Measurements from ENCODE around the gene ATF4. TPM values are rescaled to one million over a fixed set of nuclear protein-coding genes. Genes with fewer than 3 reads are reported as not detected.
A peak's percentile ranks its signal among the peaks of the same experiment; 100 is the strongest.

ATF4 gene
- total RNA-seq, 1 experiment from 2014 or later = 177 TPM

DNA sequence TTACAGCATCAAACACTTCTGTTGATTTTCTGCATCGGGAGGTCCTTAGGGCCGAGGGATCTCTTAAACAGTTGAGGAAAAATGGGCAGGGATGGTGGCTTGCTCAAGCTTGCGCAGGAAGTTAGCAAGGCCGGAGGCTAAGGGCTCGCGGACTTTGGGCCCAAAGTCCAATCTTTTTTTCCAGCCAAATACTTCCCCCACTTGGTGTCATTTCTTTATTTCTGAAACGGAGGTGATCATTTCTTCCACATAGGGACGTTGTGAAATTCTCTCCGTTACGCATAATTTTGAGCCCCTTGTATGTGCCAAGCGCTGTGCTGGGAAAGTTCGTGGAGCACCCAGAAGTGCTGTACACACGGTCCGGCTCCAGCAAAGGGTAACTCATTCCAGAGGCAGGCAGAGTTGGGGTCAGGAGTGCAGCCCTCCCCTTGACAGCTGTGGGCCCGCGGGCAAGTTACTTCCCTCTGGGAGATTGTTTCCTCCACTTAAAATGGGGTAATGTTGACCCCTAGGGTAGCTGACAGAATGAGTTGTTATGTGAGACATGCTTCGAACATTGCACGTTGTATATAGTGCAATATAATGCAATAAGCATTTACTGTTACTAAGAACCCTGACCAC, 17.5 kb upstream of the ATF4 start:
- Histone ChIP-seq H3K9me3 (ENCODE audit: control insufficient read depth, insufficient read depth, low read depth, low read length) (no peaks in the 10 kb centered on the region), H3K4me1 (ENCODE audit: control insufficient read depth, insufficient read depth, low read length) (peaks cover 16% of the 10 kb centered on the region), H3K27me3 (ENCODE audit: control insufficient read depth, insufficient read depth, low read length) (no peaks in the 10 kb centered on the region), H3K27ac (ENCODE audit: low read length) (peak overlapping the region; percentile 92), H3K4me3 (ENCODE audit: low read depth in 2 of 2, low read length in 2 of 2) (peak overlapping the region; percentile 82 to 93), H3K36me3 (ENCODE audit: control insufficient read depth, insufficient read depth, low read length) (peaks cover 10% of the 10 kb centered on the region)
- POLR2A ChIA-PET = interaction anchor here (1.2 kb wide), 1 partner anchor 17 kb away, joined by 4 read pairs; the partner anchor contains the start of gene ATF4
- in situ Hi-C loops (cut with HindIII; ENCODE audit: low pct_unique_long_range_greater_than_20kb, low sequenced_read_pairs) = no loop called here
- TF ChIP-seq TCF7L2 (IDR thresholded peaks at IDR 0.05; ENCODE audit: low read depth, low read length) = no peak
- TF ChIP-seq, protein P1, sequence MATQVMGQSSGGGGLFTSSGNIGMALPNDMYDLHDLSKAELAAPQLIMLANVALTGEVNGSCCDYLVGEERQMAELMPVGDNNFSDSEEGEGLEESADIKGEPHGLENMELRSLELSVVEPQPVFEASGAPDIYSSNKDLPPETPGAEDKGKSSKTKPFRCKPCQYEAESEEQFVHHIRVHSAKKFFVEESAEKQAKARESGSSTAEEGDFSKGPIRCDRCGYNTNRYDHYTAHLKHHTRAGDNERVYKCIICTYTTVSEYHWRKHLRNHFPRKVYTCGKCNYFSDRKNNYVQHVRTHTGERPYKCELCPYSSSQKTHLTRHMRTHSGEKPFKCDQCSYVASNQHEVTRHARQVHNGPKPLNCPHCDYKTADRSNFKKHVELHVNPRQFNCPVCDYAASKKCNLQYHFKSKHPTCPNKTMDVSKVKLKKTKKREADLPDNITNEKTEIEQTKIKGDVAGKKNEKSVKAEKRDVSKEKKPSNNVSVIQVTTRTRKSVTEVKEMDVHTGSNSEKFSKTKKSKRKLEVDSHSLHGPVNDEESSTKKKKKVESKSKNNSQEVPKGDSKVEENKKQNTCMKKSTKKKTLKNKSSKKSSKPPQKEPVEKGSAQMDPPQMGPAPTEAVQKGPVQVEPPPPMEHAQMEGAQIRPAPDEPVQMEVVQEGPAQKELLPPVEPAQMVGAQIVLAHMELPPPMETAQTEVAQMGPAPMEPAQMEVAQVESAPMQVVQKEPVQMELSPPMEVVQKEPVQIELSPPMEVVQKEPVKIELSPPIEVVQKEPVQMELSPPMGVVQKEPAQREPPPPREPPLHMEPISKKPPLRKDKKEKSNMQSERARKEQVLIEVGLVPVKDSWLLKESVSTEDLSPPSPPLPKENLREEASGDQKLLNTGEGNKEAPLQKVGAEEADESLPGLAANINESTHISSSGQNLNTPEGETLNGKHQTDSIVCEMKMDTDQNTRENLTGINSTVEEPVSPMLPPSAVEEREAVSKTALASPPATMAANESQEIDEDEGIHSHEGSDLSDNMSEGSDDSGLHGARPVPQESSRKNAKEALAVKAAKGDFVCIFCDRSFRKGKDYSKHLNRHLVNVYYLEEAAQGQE (IDR thresholded peaks at IDR 0.05; ENCODE audit: insufficient read depth in 1 of 2, low read depth in 2 of 2, low read length in 1 of 2) = no peak
- TF ChIP-seq SIN3A (IDR thresholded peaks at IDR 0.05; ENCODE audit: borderline replicate concordance, insufficient read depth, low read depth, low read length) = no peak
- TF ChIP-seq, protein P2, sequence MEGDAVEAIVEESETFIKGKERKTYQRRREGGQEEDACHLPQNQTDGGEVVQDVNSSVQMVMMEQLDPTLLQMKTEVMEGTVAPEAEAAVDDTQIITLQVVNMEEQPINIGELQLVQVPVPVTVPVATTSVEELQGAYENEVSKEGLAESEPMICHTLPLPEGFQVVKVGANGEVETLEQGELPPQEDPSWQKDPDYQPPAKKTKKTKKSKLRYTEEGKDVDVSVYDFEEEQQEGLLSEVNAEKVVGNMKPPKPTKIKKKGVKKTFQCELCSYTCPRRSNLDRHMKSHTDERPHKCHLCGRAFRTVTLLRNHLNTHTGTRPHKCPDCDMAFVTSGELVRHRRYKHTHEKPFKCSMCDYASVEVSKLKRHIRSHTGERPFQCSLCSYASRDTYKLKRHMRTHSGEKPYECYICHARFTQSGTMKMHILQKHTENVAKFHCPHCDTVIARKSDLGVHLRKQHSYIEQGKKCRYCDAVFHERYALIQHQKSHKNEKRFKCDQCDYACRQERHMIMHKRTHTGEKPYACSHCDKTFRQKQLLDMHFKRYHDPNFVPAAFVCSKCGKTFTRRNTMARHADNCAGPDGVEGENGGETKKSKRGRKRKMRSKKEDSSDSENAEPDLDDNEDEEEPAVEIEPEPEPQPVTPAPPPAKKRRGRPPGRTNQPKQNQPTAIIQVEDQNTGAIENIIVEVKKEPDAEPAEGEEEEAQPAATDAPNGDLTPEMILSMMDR (IDR thresholded peaks at IDR 0.05) = no peak
- TF ChIP-seq POLR2AphosphoS5 (IDR thresholded peaks at IDR 0.05; ENCODE audit: low read depth, low read length) = no peak; the same call in 1 of the 2 replicates
- CTCF ChIA-PET = no interaction called here
- intact Hi-C loops (cut with micrococcal nuclease; ENCODE audit: unreplicated experiment) = no loop called here
- DNase-seq (ENCODE audit: low read depth, low spot score) = no peak
- BruUV-seq (replicated peaks) = TSS peak; percentile 49
- peak; percentile 1; the same call in 1 of the 2 replicates for ATAC-seq

DNA sequence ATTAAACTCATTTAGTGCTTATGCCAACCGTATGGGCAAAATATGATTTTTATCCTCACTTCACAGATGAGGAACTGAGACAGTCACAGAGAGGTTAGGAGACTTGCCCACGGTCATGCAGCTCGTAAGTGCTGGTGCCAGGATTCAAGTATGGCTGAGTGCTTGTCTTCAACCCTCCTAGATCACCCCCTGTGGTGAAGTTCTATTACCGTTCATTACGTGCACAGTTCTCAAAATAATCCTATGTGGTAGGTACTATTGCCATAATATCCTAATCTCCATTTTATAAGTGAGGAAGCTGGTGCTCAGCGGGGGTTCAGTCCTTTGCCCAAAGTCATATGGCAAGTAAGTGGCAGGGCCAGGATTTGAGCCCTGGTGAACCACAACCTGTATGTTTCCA, 16.7 kb upstream of the ATF4 start:
- H3K9me3 ChIP-seq (ENCODE audit: control insufficient read depth, insufficient read depth, low read depth, low read length) = no peaks in the 10 kb centered on the region
- ATAC-seq = no peak
- peak overlapping the region; percentile 82 to 93 for H3K4me3 ChIP-seq (ENCODE audit: low read depth in 2 of 2, low read length in 2 of 2)
- intact Hi-C loops (cut with micrococcal nuclease; ENCODE audit: unreplicated experiment) (no loop called here), in situ Hi-C loops (cut with HindIII; ENCODE audit: low pct_unique_long_range_greater_than_20kb, low sequenced_read_pairs) (no loop called here)
- ChIA-PET CTCF (no interaction called here), POLR2A (interaction anchor here (0.6 kb wide), 1 partner anchor 8 kb away, joined by 3 read pairs; no protein-coding TSS in a partner anchor)
- H3K36me3 ChIP-seq (ENCODE audit: control insufficient read depth, insufficient read depth, low read length) = peaks cover 10% of the 10 kb centered on the region
- TF ChIP-seq, protein P1 (IDR thresholded peaks at IDR 0.05; ENCODE audit: insufficient read depth in 1 of 2, low read depth in 2 of 2, low read length in 1 of 2) = no peak
- TF ChIP-seq SIN3A (IDR thresholded peaks at IDR 0.05; ENCODE audit: borderline replicate concordance, insufficient read depth, low read depth, low read length) (no peak), POLR2AphosphoS5 (IDR thresholded peaks at IDR 0.05; ENCODE audit: low read depth, low read length) (no peak), TCF7L2 (IDR thresholded peaks at IDR 0.05; ENCODE audit: low read depth, low read length) (no peak)
- TF ChIP-seq, protein P2 (IDR thresholded peaks at IDR 0.05) = no peak
- H3K4me1 ChIP-seq (ENCODE audit: control insufficient read depth, insufficient read depth, low read length) = peaks cover 16% of the 10 kb centered on the region
- peak overlapping the region; percentile 92 for H3K27ac ChIP-seq (ENCODE audit: low read length)
- no peak for DNase-seq (ENCODE audit: low read depth, low spot score)
- no TSS peak for BruUV-seq (replicated peaks)
- no peaks in the 10 kb centered on the region for H3K27me3 ChIP-seq (ENCODE audit: control insufficient read depth, insufficient read depth, low read length)

Measured in Panc1 (cell line).